Adrenal gland (tissue), 12 donors: ENCODE data around the gene NCCRP1. TPM values are rescaled to one million over a fixed set of nuclear protein-coding genes. Genes with fewer than 3 reads are reported as not detected.
A peak's percentile ranks its signal among the peaks of the same experiment; 100 is the strongest.

Source experiments
- DNase-seq, 7 donors: peaks; one replicate each; pipeline ENCODE4 v3.0.0-alpha.2; 2019 to 2020
- H3K27ac ChIP-seq, 5 donors: fragments of 200-600 bp; sonication (generic) in 4 of 5; 1 replicate in 3 of 5; 2 replicates in 2 of 5; pipeline versions ENCODE4 v1.5.1 to v1.8.0; 2016 to 2020; ENCODE audit warnings: mild to moderate bottlenecking in 1 of 5
- H3K27me3 ChIP-seq: fragments of 200-600 bp; 2 replicates; pipeline ENCODE4 v1.8.0; 2021
- H3K36me3 ChIP-seq, 2 donors: fragments of 200-600 bp; replicated peaks in 1 of 2; 1 replicate in 1 of 2; 2 replicates in 1 of 2; pipeline versions ENCODE4 v1.5.1 to v1.8.0; 2018 to 2022
- H3K4me1 ChIP-seq, 2 donors: fragments of 200-600 bp; replicated peaks in 1 of 2; 1 replicate in 1 of 2; 2 replicates in 1 of 2; pipeline versions ENCODE4 v1.5.1 to v1.8.0; 2018 to 2021
- H3K4me3 ChIP-seq, 4 donors: fragments of 200-600 bp; sonication (generic) in 3 of 4; one replicate each; pipeline ENCODE4 v1.5.1; 2016 to 2018
- H3K9me3 ChIP-seq, 3 donors: fragments of 200-600 bp; sonication (generic) in 1 of 3; replicated peaks in 1 of 3; 1 replicate in 2 of 3; 2 replicates in 1 of 3; pipeline versions ENCODE4 v1.5.1 to v1.8.0; 2016 to 2021
- CTCF ChIP-seq, 6 experiments: fragments of 450-650 bp in 4 of 6; fragments of 200-600 bp in 2 of 6; sonication (generic) in 1 of 6; IDR thresholded peaks; 1 replicate in 5 of 6; 2 replicates in 1 of 6; pipeline versions ENCODE4 v1.5.1 to v1.8.0; 2016 to 2021; ENCODE audit warnings: antibody characterized with exemption in 6 of 6, mild to moderate bottlenecking in 2 of 6, moderate library complexity in 1 of 6
- POLR2A ChIP-seq, 2 donors: fragments of 450-650 bp; IDR thresholded peaks; one replicate each; pipeline ENCODE4 v1.6.1; 2017; ENCODE audit warnings: antibody characterized with exemption in 2 of 2, mild to moderate bottlenecking in 2 of 2, moderate library complexity in 1 of 2
- WGBS, 4 donors: extraction: QIAGEN DNeasy Blood & Tissue Kit in 2 of 4; methylation state at CpG; one replicate each; pipeline versions ENCODE4 v1.1.5 to v1.1.7; 2013 to 2017; 5-methylcytosine and 5-hydroxymethylcytosine counted together
- intact Hi-C, 2 donors: fragments of 100-400 bp; cut with DNase I; formaldehyde crosslinking; loops; one replicate each; pipeline versions ENCODE4 v1.14.1 to v1.15.0; 2022 to 2023
- polyA plus RNA-seq, 3 donors: library from polyadenylated mRNA; stranded (reverse); fragments of 200-250 nt in 2 of 3; fragments of 350-450 nt in 1 of 3; fragmentation: Illumina TruSeq in 1 of 3; extraction: RNeasy Lipid Tissue Mini Kit (QIAGEN cat#74804) in 1 of 3; gene quantifications; one replicate each; pipeline ENCODE4 v1.2.3, GENCODE V29; 2013 to 2014
- total RNA-seq, 9 donors: library from RNA; depleted of rRNA in 4 of 9; stranded (reverse); fragments of >200 nt in 4 of 9; fragments of 120-200 nt in 1 of 9; fragmentation: NEBNext Ultra II Directional in 1 of 9; extraction: Animal tissue kit (Norgen Biotek cat#: 25700) in 1 of 9; gene quantifications; one replicate each; pipeline versions ENCODE4 v1.1.0 to v1.2.4, GENCODE V29; 2013 to 2023
- donor health status: healthy with polysubstance abuse.
- donor health status: Bipolar disorder and iron deficiency.
- donor health status: DM: yes; HTN: yes; CAD: no.
- donor health status: DM: no; HTN: no; CAD: no.
- donor health status: DM: no; HTN: no; CAD: no.
- donor health status: DM: yes; HTN: yes; CAD: no.

The NCCRP1 gene
- total and polyA plus RNA-seq, 12 donors = 0.10 to 0.78 (median 0.11) TPM; not detected in 7

- no peaks in the 10 kb centered on the region for H3K36me3 ChIP-seq
- no peaks in the 10 kb centered on the region for H3K4me1 ChIP-seq
- DNase-seq = no peak
- intact Hi-C loops = no loop called here
- no peak overlapping the region for H3K4me3 ChIP-seq
- TF ChIP-seq POLR2A (IDR thresholded peaks at IDR 0.05) (no peak), CTCF (IDR thresholded peaks at IDR 0.05) (no peak)
- no peaks in the 10 kb centered on the region for H3K9me3 ChIP-seq
- no peak overlapping the region for H3K27ac ChIP-seq
- H3K27me3 ChIP-seq = peaks cover 30% of the 10 kb centered on the region
- 56 to 81% (median 68%) methylated on average over 4 to 9 of the region's 9 CpGs for WGBS, 4 donors
These were observed 1.0 kb upstream of the NCCRP1 start for GRCh38 chr19:39195755-39196154.

- WGBS, 4 donors = 26 to 43% (median 36%) methylated on average over 3 to 7 of the region's 7 CpGs
These were observed 444 bp upstream of the NCCRP1 start for GRCh38 chr19:39196320-39196719.

GRCh38 chr19:39197808-39198207, 1.0 kb downstream of the NCCRP1 start:
- no peaks in the 10 kb centered on the region for H3K4me1 ChIP-seq
- H3K9me3 ChIP-seq = no peaks in the 10 kb centered on the region
- DNase-seq = no peak
- TF ChIP-seq CTCF (IDR thresholded peaks at IDR 0.05) (no peak), POLR2A (IDR thresholded peaks at IDR 0.05) (no peak)
- intact Hi-C loops = no loop called here
- H3K27me3 ChIP-seq = peaks cover 30% of the 10 kb centered on the region
- no peak overlapping the region for H3K27ac ChIP-seq
- H3K4me3 ChIP-seq = no peak overlapping the region
- H3K36me3 ChIP-seq = no peaks in the 10 kb centered on the region
- 40 to 70% (median 57%) methylated on average over 3 to 5 of the region's 5 CpGs for WGBS, 4 donors

More at GRCh38 chr19:39196320-39196719, 444 bp upstream of the NCCRP1 start:
- Histone ChIP-seq H3K27me3 (peaks cover 30% of the 10 kb centered on the region), H3K4me3 (no peak overlapping the region), H3K4me1 (no peaks in the 10 kb centered on the region), H3K36me3 (no peaks in the 10 kb centered on the region), H3K27ac (no peak overlapping the region), H3K9me3 (no peaks in the 10 kb centered on the region)
- TF ChIP-seq CTCF (IDR thresholded peaks at IDR 0.05) = no peak
- TF ChIP-seq POLR2A (IDR thresholded peaks at IDR 0.05) = no peak
- no peak for DNase-seq
- intact Hi-C loops = no loop called here

GRCh38 chr19:39199025-39199424, 2.3 kb downstream of the NCCRP1 start:
- intact Hi-C loops = no loop called here
- Histone ChIP-seq H3K27me3 (peaks cover 32% of the 10 kb centered on the region), H3K27ac (no peak overlapping the region), H3K9me3 (no peaks in the 10 kb centered on the region), H3K4me3 (no peak overlapping the region), H3K4me1 (no peaks in the 10 kb centered on the region), H3K36me3 (no peaks in the 10 kb centered on the region)
- 0 to 44% (median 27%) methylated on average over 3 to 11 of the region's 11 CpGs for WGBS, 4 donors
- peak; percentile 69 to 88 (median 80) for DNase-seq
- TF ChIP-seq POLR2A (IDR thresholded peaks at IDR 0.05) (no peak), CTCF (IDR thresholded peaks at IDR 0.05) (no peak)
